SK-N-SH treated with all-trans-retinoic acid at 6 μM for 48 hours (cell line): ENCODE measurements around the gene CTBP2.

Source experiments
- ARNTL ChIP-seq: fragments of 450-650 bp; formaldehyde crosslinking; IDR thresholded peaks from 2 replicates; pipeline ENCODE4 v1.5.0; 2020; ENCODE audit warnings: low read depth, mild to moderate bottlenecking, moderate library complexity, borderline replicate concordance
- CREB5 ChIP-seq: fragments of 250-450 bp; sonication (Bioruptor Pico); IDR thresholded peaks from 2 replicates; pipeline ENCODE4 v1.5.1; 2020; ENCODE audit warnings: low read depth, mild to moderate bottlenecking, moderate library complexity
- GLIS3 ChIP-seq: fragments of 250-450 bp; sonication (Bioruptor Pico); IDR thresholded peaks from 2 replicates; pipeline ENCODE4 v1.5.0; 2020; ENCODE audit warnings: mild to moderate bottlenecking, moderate library complexity
- ISL1 ChIP-seq: fragments of 250-450 bp; sonication (Bioruptor Pico); IDR thresholded peaks from 2 replicates; pipeline ENCODE4 v2.1.2; 2022; ENCODE audit warnings: mild to moderate bottlenecking, moderate library complexity
- OSR1 ChIP-seq: fragments of 250-450 bp; sonication (Bioruptor Pico); IDR thresholded peaks from 2 replicates; pipeline ENCODE4 v1.8.0; 2022; ENCODE audit warnings: moderate library complexity, mild to moderate bottlenecking, inconsistent platforms
- SNAI2 ChIP-seq: fragments of 250-450 bp; sonication (Bioruptor Pico); IDR thresholded peaks from 2 replicates; pipeline ENCODE4 v1.5.0; 2020; ENCODE audit warnings: mild to moderate bottlenecking, moderate library complexity
- TSHZ2 ChIP-seq: fragments of 250-450 bp; sonication (Bioruptor Pico); IDR thresholded peaks from 2 replicates; pipeline ENCODE4 v1.5.0; 2020; ENCODE audit warnings: mild to moderate bottlenecking, moderate library complexity
- ZFP3 ChIP-seq: fragments of 250-450 bp; sonication (Bioruptor Pico); IDR thresholded peaks from 2 replicates; pipeline ENCODE4 v1.5.0; 2020; ENCODE audit warnings: mild to moderate bottlenecking, moderate library complexity
- ZNF565 ChIP-seq: fragments of 450-650 bp; formaldehyde crosslinking; conservative IDR thresholded peaks from 2 replicates; pipeline ENCODE4 v1.5.0; 2020; ENCODE audit warnings: low read depth, mild to moderate bottlenecking, moderate library complexity
- ZNF70 ChIP-seq: fragments of 450-650 bp; formaldehyde crosslinking; IDR thresholded peaks from 2 replicates; pipeline ENCODE4 v1.5.0; 2020; ENCODE audit warnings: mild to moderate bottlenecking, moderate library complexity

- TF ChIP-seq TSHZ2 (CRISPR knock-in tag) (no peak), ISL1 (CRISPR knock-in tag) (no peak), ARNTL (CRISPR knock-in tag) (no peak), SNAI2 (CRISPR knock-in tag) (no peak), OSR1 (CRISPR knock-in tag) (no peak), ZNF565 (CRISPR knock-in tag) (no peak), ZFP3 (CRISPR knock-in tag) (no peak), ZNF70 (CRISPR knock-in tag) (no peak), CREB5 (no peak), GLIS3 (CRISPR knock-in tag) (no peak)
Measured at GRCh38 chr10:125004571-125005311, 155.6 kb downstream of the CTBP2 start.
